VCaP (cell line): ENCODE data around the gene SLC6A3.

Experiments
- H3K27ac ChIP-seq: fragments of 450-650 bp; 2 replicates; pipeline ENCODE4 v1.5.1; 2017
- TF ChIP-seq, protein P1 (sequence below): fragments of 450-650 bp; conservative IDR thresholded peaks from 2 replicates; pipeline ENCODE4 v1.5.1; 2017; ENCODE audit warnings: mild to moderate bottlenecking, moderate library complexity

Gene SLC6A3

DNA sequence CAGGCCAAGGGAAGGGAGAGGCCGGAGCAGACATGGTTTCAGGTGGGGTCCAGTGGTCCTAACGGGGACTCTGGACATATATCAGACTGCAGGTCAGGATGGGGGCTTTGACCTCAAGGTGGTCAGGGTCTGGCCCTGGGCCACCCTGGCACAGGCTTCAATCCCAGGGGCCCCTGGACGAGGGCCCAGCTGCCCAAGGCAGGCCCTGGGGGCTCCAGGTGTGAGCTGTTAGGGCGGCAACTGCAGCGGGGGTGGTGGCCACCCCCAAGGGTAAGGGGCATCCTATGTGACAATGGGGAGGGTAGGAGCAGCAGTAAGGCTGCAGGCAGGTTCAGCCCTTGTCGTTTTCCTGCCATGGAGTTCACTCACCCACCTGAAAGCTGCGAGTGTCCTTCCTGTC is 54.9 kb downstream of the SLC6A3 start:
- no peak overlapping the region for H3K27ac ChIP-seq
- TF ChIP-seq, protein P1, sequence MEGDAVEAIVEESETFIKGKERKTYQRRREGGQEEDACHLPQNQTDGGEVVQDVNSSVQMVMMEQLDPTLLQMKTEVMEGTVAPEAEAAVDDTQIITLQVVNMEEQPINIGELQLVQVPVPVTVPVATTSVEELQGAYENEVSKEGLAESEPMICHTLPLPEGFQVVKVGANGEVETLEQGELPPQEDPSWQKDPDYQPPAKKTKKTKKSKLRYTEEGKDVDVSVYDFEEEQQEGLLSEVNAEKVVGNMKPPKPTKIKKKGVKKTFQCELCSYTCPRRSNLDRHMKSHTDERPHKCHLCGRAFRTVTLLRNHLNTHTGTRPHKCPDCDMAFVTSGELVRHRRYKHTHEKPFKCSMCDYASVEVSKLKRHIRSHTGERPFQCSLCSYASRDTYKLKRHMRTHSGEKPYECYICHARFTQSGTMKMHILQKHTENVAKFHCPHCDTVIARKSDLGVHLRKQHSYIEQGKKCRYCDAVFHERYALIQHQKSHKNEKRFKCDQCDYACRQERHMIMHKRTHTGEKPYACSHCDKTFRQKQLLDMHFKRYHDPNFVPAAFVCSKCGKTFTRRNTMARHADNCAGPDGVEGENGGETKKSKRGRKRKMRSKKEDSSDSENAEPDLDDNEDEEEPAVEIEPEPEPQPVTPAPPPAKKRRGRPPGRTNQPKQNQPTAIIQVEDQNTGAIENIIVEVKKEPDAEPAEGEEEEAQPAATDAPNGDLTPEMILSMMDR: no peak

DNA sequence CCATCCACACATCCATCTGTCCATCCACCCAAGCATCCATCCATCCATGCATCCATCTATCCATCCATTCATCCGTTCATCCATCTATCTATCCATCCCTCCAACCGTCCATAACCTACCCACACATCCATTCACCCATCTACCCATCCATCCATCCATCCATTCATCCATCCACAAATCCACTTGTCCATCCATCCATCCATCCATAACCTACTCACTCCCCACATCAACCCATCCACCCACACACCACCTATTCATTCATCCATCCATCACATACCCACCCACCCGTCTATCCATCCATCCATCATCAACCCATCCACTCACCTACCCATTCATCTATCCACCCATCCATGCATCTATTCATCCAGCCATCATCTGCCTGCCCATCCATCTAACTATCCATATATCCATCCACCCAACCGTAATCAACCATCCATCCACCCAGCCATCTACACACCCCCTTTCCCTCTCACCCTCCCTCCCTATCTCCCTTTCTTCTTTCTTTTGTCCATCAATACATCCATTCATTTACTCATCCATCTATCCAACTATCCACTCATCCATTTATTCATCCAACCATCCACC is 56.8 kb downstream of the SLC6A3 start:
- H3K27ac ChIP-seq: no peak overlapping the region
- TF ChIP-seq, protein P1: no peak

GRCh38 chr5:1387876-1388275 is 57.4 kb downstream of the SLC6A3 start:
- TF ChIP-seq, protein P1: no peak
- H3K27ac ChIP-seq: no peak overlapping the region

DNA sequence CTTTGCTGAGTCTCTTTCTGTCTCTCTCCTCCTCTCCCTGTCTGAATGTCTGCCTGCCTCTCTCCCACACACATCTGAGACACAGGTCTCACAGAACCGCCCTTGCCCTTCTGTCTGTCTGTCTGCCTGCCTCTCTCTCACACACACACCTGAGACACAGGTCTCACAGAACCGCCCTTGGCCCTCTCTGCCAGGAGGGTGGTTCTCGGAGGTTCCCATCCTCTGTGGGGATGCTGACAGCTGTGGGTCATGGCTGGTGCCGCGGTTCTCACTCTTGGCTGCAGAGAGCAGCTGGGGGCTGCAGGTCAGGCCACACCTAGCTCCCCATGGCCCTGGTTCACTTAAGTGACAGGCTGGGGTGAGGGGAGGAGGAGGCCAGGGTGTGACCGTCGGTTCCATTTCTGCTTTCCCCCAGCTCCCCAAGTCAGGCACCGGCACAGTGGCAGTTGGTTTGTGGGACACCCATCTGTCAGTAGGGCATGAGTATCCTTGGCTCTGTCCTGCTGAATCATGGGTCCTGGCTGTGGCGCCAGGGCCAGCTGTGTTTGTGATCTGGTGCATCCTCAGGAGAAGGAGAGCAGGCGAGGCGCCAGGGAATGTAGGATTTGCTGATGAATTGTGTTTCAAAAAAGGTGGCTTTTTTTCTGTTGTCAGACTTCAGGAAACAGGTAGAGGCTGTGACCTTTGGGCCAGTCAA is 58.0 kb downstream of the SLC6A3 start:
- peak overlapping the region; percentile 71; the same call in 1 of the 2 replicates for H3K27ac ChIP-seq
- TF ChIP-seq, protein P1: no peak

GRCh38 chr5:1386274-1386717 is 58.9 kb downstream of the SLC6A3 start:
- TF ChIP-seq, protein P1: no peak
- H3K27ac ChIP-seq: peak overlapping the region; percentile 71

GRCh38 chr5:1385395-1386273 is 59.6 kb downstream of the SLC6A3 start:
- H3K27ac ChIP-seq: peak overlapping the region; percentile 71
- TF ChIP-seq, protein P1: no peak

DNA sequence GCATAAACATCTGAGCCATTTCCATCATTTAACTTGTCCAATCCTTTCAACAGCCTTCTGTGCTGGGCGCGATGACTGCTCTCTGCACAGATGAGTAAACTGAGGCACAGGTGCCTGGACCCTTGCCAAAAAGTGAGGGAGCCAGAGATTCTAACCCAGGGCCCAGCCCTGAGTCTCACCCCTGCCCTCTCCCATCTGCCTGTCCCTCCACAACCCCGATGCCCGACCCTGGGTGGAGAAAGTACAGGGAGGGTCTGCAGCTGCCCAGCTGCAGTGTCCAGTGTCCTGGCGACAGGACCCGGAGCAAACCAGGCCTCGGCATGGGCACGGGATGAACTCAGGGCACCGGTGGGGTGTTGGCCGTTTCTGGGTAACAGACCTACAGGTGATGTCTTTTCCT is 60.7 kb downstream of the SLC6A3 start:
- no peak overlapping the region; the same call in 1 of the 2 replicates for H3K27ac ChIP-seq
- TF ChIP-seq, protein P1: no peak
